Globus pallidus (tissue), 1 donor: ENCODE data around the gene KRTAP29-1.
"Not testable (repeated sequence)": the region's sequence is repeated elsewhere in the genome, so short reads cannot be mapped to it uniquely, and the experiment has no call there.

Source experiments
- DNase-seq: peaks from one replicate; pipeline ENCODE4 v3.0.0-alpha.2; 2015; ENCODE audit warnings: low spot score

KRTAP29-1 gene, protein sequence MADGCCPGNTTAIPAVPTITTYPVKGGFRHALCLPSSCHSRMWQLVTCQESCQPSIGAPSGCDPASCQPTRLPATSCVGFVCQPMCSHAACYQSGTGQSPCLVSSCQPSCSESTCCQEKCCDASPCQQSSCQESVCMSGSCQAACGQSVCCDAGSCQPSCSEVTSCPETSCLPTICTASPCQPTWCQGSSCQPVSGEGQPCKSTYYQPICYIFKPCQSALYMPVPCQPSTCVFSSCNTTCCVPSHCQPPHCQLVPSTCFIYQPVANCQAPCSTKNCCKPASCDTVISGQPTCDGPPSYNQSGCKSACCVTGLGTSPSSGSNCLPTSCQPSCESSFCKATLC

DNA sequence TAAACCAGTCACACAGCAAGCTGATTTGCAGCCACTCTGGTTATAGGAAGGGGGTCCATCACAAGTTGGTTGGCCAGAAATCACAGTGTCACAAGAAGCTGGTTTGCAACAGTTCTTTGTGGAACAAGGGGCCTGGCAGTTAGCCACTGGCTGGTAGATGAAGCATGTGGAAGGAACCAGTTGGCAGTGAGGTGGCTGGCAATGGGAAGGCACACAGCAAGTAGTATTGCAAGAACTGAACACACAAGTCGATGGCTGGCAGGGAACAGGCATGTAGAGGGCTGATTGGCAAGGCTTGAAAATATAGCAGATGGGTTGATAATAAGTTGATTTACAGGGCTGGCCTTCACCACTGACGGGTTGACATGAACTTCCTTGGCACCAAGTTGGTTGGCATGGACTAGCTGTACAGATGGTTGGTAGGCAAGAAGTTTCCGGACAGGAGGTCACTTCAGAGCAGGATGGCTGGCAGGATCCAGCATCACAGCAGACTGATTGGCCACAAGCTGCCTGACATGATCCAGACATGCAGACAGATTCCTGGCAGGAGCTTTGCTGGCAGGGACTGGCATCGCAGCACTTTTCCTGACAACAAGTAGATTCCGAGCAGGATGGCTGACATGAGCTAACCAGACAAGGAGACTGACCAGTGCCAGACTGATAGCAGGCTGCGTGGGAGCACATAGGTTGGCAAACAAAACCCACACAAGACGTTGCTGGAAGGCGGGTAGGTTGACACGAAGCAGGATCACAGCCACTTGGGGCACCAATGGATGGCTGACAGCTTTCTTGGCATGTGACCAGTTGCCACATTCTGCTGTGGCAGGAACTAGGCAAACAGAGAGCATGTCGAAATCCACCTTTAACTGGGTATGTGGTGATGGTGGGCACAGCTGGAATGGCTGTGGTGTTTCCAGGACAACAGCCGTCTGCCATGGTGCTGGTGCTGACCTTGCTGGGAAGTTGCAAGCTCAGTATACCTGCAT, at the start of gene KRTAP29-1:
KRTAP29-1 (minus strand) TSS at position 936 of the 986 bp plus-strand sequence; CDS start at position 936, 0 bp downstream.
- DNase-seq: no peak

DNA sequence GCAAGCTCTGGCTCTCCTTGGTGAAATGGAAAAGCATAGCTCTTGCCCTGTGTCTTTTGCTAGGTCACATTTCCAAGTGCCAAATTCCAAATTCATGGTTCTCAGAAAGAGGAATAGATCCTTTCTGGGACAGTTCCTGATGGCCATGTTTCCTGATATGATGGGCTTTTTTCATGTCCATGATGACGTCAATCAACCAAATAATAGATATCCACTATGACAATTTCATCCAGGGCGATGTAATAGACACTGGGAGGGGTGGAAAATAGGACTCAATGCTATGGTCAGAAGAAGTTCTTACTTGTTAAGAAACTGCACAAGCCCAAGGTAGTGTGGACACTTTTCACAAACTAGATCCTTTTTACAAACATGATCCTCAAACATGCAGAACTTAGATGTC, 48.5 kb upstream of the KRTAP29-1 start:
- DNase-seq: no peak

DNA sequence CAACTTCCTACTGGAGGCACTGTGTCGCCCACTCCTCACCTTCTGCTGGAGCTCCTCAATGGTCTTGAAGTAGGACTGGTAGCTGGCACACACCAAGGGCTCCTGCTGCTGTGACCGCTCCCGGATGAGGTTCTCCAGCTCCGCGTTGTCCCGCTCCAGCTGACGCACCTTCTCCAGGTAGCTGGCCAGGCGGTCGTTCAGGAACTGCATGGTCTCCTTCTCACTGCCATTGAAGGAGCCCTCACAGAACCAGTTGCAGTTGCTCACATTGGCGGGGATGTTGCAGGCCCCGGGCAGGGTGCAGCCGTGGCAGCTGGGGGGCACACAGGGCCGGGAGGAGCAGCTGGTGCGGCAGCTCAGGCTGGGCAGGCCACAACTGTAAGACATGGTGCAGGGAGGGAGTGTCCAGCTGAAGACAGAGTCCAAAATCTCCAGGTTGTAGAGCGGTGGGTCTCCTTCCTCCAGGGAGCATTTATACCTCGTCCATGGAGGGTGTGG, 47.8 kb upstream of the KRTAP29-1 start, which contains the start of gene KRT33A:
KRT33A (minus strand) TSS at position 448 of the 498 bp plus-strand sequence; CDS start at position 387, 61 bp downstream.
- not testable (repeated sequence) for DNase-seq

DNA sequence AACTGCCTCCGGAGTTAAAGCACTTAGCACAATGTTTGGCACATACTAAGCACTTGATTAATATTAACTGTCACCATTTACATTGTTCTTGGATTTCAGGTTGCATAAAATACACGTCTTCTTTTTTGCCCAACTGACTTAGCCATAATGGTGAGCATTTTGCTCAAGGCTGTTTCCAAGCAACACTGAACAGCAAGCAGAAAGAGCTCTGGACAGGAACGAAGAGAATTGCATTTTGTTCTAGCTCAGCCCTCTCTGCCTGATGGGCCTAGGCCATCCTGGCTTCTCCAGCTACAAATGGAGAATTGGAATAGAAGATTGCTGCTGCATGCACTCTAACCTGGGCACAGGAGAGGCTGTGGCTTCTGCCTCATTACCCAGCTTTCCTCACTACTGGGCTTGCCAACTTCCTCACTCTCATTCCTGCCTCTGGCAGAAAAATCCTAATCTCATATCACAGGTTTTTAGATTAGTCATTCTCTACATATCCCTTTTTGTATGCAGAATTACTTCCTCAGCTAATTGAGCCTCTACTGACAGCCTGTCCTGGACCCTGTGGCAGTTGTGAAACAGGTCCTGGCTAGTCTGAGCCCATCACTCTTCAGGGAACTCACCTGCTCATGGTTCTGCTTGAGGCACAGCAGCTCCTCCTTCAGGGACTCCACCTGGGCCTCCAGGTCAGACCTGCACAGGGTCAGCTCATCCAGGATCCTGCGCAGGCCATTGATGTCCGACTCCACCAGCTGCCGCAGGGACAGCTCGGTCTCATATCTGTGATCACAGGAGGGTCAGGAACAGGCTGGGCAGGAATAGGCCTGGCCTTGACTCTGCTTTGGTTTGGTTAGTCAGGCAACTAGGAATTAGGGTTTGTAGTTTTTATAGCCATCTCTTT, 45.5 kb upstream of the KRTAP29-1 start:
- DNase-seq: no peak

DNA sequence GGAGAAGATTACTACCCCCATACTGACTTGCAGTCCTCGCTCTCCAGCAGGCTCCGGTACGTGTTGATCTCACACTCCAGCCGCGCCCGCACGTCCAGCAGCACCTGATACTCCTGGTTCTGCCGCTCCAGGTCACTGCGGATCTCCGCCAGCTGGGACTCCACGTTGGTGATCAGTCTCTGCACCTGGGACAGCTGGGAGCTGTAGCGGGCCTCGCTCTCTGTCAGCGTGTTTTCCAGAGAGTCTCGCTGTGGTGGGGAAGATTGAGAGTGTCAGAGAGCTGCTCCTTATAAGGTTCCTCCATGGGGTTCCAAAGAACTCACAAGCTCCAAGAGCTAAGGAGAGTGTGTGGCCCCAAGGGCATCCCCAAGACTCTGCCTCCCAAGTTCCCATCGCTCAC, 43.8 kb upstream of the KRTAP29-1 start:
- DNase-seq: not testable (repeated sequence)

DNA sequence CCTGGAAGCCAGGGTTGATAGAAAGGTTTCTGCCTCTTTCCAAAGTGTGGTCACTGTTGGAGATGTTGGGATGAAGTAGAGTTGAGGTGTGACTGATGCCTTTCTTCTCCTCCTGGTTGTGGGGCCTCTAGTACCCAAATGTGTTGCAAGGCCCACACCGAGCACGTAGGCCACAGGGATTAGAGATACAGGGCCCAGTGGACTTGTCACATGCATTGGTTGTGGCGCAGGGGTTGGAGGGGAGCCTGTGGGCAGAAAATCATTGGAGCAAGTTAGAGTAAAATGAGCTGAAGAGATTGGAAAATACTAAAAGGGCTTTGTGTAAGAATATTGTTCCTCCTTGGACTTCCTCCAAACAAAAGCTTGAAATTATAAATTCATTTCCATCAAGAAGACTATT, 43.3 kb upstream of the KRTAP29-1 start:
- DNase-seq: no peak

DNA sequence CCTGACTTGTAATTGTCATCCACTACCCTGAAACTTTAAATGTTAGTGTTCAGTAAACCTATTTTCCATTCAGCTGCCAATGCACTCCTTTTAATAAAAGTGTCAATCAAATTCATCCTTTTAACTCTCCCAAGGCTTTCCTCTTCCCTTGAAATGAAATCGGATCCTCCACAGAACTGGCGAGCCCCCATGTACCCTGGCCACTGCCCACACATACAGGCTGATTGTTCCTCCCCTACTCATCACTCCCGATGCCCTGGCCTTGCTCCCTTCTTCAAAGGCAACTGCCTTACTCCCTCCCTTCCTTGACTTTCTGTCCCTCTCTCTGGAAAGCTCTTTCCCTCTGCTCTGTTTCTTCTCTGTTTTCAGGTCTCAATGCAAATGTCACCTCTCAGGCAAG, 40.4 kb upstream of the KRTAP29-1 start:
- no peak for DNase-seq

DNA sequence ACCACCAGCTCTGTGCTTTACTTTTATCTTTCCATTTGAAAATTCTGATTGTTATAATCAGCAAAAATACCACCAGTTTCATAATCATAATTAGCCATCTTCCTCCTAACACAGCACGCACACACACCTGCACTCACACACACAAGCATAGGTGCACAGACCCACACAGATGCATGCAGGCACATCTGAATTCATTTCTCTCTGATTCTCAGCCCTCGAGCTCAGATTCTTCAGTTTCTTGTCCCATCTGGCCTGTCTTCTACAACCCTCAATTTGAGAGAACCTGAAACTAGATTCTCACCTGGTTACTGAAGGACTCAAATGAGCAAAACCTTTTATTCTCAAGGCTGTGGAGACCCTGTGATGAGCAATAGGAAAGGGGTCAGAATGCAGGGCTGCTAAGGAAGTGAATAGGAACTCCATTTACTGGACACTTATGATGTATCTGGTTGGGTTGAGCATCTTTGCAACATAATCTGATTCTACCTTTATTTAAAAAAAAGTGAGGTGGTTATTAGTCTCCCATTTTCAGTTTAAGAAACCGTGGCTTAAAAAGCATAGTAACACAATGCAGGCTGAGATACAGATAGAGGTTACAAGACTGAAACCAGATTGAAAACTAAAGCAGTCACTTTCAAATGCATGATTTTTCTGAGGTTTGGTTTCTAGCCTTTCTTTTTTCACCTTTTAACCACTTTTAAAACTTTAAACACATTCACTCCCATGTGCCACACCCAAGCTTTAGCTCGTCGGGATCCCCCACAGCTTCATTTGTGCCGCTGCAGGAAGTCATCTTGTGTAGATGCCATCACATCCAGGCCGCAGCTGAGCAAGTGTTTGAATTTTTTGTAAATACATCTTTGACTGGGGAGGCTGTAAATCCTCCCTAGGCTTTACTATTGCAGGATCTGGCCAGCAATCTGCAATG, 38.5 kb upstream of the KRTAP29-1 start:
- no peak for DNase-seq

DNA sequence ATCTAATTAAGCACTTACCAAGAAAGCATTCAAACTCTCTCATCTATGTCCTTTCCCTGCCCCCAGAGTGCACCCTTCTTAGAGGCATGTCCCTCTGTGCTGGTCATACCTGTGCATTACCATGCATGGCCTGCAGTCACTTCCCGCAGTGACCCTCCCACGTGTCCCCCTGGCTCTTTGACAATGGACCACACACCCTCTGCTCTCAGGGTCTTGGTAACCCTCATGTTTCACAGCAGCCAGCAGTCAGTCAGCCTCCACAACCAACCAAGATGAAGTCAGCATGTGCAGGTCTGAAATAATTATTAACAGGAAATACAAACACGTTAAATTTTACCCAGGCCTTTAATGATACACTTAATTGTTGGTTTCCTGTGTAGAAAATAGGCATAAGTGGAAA, 37.8 kb upstream of the KRTAP29-1 start:
- DNase-seq: no peak

DNA sequence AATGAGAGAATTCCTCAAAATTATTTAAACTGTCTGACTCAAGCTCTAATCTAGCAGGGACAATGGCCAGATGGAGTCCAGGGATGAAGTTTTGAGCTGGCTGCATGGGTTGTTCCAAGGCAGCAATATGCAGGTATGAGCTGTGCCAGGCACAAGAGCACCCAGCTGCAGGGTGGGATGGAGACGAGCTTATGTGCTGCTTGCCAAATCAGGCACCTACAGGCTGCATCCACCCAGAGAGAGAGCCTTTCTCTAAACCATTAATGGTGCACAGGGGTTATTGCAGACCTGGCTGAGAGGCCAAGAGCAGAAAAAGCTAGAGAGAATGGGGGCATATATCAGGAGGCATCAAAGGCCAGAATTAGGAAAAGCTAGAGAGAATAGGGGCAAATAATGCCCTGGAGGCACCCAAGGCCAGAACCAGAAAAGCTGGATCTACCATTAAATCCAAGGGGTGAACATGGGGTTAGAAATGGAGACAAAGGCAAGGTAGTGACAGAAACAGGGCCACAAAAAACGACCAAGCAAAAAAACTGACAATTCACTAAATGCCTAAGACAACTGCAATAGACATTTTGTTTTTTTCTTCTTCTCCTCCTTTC, 37.0 kb upstream of the KRTAP29-1 start:
- DNase-seq: no peak

DNA sequence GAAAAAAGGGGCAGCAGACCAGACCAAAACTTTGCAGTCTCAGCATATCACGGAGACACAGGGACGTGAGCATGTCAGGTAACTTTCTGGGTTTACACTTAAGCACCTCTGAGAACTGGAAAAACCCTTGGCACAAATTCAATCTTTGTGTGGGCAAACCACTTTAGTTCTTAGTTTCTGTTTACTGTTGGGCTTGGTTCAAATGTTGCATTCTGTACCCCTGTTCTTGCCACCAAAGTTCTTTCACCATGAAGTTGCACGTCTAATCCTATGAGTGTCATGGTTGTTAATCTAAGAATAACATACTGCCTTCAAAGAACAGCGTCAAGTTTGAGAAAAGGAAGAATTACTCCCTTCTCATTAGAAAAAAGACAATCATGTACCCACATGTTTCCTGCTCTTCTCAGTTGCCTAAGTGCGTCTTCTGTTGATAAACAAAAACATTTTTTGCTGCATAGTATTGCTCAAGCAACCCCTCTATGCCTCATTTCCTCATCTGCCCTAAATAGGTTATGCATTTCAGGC, 36.4 kb upstream of the KRTAP29-1 start:
- DNase-seq: no peak

DNA sequence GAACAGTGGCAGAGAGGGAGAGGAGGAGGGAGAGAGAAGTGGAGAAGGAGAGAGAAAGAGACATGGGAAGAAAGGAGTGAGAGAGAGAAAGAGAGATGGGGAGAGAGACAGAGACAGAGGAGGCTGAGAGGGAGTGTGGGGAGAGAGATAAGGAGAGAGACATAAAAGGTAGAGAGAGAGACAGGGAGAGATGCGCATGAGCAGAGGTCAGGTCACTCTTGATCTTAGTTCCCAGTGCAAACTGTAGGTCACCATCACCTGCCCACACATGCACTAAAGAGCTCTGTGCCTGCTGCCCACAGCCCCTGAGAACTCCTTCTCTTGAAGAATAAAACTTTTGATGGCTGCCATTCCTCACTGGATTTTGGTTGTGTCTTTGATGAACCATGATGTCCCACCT, 33.1 kb upstream of the KRTAP29-1 start:
- no peak for DNase-seq

DNA sequence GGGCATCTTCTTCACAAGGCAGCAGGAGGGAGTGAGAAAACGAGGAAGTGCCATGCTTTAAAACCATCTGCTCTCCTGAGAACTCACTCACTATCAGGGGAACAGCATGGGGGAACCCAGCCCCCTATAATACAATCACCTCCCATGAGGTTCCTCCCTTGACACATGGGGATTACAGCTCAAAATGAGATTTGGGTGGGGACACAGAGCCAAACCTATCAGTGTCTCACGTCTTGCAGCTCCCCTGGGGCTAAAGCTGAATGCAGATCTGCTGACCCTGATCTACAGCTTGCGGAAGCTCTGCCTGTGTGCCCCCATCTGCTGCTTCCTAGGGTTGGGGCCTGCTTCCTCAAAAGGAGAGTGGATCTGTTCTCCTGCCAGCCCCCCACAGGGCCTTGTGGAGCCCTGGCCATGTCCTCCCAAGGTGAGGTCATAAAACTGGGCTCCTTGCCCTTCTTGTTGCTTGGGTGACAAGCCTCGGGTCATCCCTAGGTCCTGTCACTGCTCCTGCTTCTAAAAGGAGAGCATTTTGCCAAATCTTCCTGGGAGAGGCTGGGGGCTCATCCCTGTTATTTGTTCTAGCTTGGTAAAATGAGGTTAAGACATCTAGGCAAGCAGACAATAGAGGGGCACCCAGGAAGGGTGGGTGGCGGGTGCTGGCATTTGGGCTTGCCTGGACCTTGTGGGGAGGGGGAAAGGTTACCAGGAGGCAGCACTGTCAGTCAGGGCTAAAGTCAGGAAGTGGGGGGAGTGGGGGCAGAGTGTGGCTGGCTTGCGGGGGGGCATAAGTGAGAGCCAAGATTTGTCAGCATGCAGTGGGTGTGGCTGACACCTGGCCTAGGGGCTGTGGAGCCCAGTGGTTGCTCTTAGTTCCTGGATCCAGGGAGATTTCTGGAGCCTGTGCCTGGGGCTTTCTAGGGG, 32.0 kb upstream of the KRTAP29-1 start:
- DNase-seq: no peak

DNA sequence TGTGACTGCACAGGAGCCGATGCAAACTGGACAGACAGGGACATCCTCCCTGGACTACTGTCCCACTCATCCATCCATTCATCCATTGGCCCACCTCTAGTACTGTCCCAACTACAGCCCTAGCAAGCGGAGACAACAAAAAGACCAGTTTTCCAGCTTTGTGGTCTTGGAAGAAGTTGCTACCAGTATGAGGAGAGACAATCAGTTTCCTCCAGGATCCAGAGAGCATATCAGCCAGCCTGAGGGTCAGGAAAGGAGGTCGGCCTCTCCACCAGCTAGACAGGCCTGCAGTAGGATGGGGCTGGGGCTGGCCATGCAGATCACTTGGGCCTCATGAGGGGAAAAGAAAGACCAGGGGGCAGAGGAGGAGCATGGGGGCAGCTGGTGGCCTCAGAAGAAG, 31.2 kb upstream of the KRTAP29-1 start:
- DNase-seq: no peak

DNA sequence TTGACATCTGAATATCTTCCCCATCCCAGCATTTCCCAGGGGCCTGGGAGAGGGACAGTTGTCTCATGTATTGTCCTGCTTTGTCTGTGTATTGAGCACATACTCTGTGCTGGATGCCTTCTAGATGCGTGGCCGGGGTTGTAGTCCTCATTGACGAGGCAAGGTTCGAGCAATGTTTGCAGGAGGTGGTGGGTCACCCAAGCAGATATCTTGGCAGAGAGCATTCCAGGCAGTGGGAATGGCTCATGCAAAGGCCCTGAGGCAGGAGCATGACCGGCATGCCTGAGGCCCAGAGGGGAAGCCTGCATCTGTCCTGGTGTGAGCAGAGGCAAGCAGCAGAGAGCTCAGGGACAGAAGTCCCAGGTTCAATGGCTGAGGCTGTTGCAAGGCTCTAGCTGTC, 30.4 kb upstream of the KRTAP29-1 start:
- no peak for DNase-seq

DNA sequence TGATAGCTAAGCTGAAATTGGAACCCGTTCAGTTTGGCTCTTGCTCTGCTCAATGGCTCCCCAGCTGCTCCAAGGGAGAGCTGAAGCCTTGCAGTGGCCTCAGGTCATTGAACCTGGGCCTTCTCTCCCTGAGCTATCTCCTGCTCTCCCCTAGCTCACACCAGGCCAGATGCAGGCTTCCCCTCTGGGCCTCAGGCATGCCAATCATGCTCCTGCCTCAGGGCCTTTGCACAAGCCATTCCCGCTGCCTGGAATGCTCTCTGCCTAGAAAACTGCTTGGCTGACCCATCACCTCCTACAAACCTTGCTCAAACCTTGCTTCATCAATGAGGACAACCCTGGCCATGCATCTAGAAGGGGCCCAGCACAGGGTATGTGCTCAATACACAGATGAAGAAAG, 29.6 kb upstream of the KRTAP29-1 start:
- no peak for DNase-seq

DNA sequence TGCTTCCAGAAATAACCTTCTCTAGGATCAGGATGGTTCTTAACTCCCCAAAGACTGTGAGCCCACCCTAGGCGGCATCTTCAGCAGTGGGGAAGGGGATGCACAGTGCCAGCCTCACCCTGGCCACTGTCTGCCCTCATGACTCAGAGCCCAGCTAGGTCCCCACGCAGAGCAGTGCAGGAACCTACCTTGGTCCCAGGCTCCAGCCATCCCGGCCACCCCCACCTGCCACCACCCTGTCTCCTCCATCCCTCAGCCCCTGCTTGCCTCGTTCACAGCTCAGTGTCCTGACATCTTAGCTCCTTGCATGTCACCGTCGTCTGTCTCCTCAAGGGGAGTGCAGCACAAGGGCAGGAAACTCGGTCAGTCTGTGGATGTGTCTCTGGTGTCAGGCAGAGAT, 29.0 kb upstream of the KRTAP29-1 start:
- no peak for DNase-seq

DNA sequence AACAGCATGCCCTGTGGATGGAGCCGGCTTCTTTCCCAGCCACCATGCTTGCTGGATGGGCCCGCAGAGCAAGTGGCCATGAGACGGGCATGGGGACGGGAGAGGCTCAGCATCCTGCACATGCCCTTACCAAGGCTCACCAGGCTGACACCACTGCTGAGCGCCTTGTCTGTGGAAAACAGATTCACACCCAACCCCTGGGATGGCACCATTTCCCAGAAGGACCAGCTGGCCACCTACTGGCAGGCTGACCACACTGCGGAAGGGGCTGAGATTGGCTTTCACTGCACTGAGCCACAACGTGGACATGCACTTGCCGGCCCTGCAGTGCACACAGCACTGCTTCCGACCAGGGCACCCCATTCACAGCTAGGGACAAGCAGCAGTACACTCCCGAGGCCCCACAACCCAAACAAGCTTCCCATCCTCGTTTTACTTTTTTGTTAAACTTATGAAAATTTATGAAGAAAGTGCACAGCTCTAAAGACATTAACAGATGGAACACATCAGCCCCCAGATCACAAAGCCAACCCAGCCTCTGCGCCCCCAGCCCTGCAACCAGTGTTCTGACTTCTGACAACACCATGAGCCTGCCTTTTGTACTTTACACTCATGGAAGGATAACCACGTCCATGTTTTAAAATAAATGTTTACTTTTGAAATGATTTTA, 26.8 kb upstream of the KRTAP29-1 start:
- DNase-seq: peak; percentile 8
